Heart left ventricle (tissue), 16 donors: ENCODE measurements around the gene TEAD1. TPM values are rescaled to one million over a fixed set of nuclear protein-coding genes. Genes with fewer than 3 reads are reported as not detected.

Experiments used
- ATAC-seq, 4 donors: fragments of 200-7000 bp; cut with Tn5 transposase; one replicate each; pipeline ENCODE4 v1.9.1; 2020 to 2022; ENCODE audit warnings: moderate library complexity in 4 of 4, mild to moderate bottlenecking in 3 of 4, moderate number of reproducible peaks in 1 of 4
- DNase-seq, 5 donors: peaks; one replicate each; pipeline ENCODE4 v3.0.0-alpha.2; 2020
- H3K27ac ChIP-seq, 12 donors: fragments of 200-600 bp; sonication (generic) in 4 of 12; one replicate each; pipeline versions ENCODE4 v1.5.0 to v1.8.0; 2016 to 2022; ENCODE audit warnings: mild to moderate bottlenecking in 2 of 12
- H3K27me3 ChIP-seq, 9 donors: fragments of 200-600 bp; sonication (generic) in 2 of 9; one replicate each; pipeline versions ENCODE4 v1.5.1 to v1.8.0; 2016 to 2022; ENCODE audit warnings: mild to moderate bottlenecking in 3 of 9
- H3K36me3 ChIP-seq, 9 donors: fragments of 200-600 bp; sonication (generic) in 2 of 9; one replicate each; pipeline versions ENCODE4 v1.5.0 to v1.8.0; 2018 to 2022; ENCODE audit warnings: mild to moderate bottlenecking in 2 of 9
- H3K4me1 ChIP-seq, 12 donors: fragments of 200-600 bp; sonication (generic) in 4 of 12; one replicate each; pipeline versions ENCODE4 v1.5.0 to v1.8.0; 2016 to 2022; ENCODE audit warnings: mild to moderate bottlenecking in 3 of 12
- H3K4me3 ChIP-seq, 12 donors: fragments of 200-600 bp; sonication (generic) in 4 of 12; one replicate each; pipeline versions ENCODE4 v1.5.0 to v1.8.0; 2017 to 2022; ENCODE audit warnings: mild to moderate bottlenecking in 9 of 12, moderate library complexity in 4 of 12
- H3K9me3 ChIP-seq, 12 donors: fragments of 200-600 bp; sonication (generic) in 4 of 12; one replicate each; pipeline versions ENCODE4 v1.5.0 to v1.8.0; 2016 to 2022; ENCODE audit warnings: mild to moderate bottlenecking in 1 of 12
- CTCF ChIP-seq, 12 donors: fragments of 200-600 bp; sonication (generic) in 4 of 12; IDR thresholded peaks; one replicate each; pipeline versions ENCODE4 v1.5.0 to v1.8.0; 2018 to 2022; ENCODE audit warnings: antibody characterized with exemption in 12 of 12, mild to moderate bottlenecking in 5 of 12
- POLR2A ChIP-seq, 2 donors: fragments of 450-650 bp; IDR thresholded peaks; one replicate each; pipeline ENCODE4 v1.6.1; 2017; ENCODE audit warnings: antibody characterized with exemption in 2 of 2, mild to moderate bottlenecking in 2 of 2, moderate library complexity in 2 of 2
- whole genome bisulfite sequencing, 4 donors: extraction: QIAGEN DNeasy Blood & Tissue Kit in 2 of 4; methylation state at CpG; one replicate each; pipeline versions ENCODE4 v1.1.5 to v1.1.7; 2013 to 2018; 5-methylcytosine and 5-hydroxymethylcytosine counted together
- intact Hi-C, 10 donors: fragments of 100-400 bp; cut with DNase I; formaldehyde crosslinking; loops; one replicate each; pipeline versions ENCODE4 v1.11.1 to v1.14.2; 2022
- polyA plus RNA-seq, 2 donors: library from polyadenylated mRNA; stranded (reverse); fragments of 200-250 nt; gene quantifications; one replicate each; pipeline ENCODE4 v1.2.3, GENCODE V29; 2013
- total RNA-seq, 9 donors: library from RNA; depleted of rRNA in 2 of 9; stranded (reverse); fragments of >200 nt in 2 of 9; fragmentation: NEBNext Ultra II Directional in 3 of 9; extraction: Animal tissue kit (Norgen Biotek cat#: 25700) in 3 of 9; gene quantifications; one replicate each; pipeline versions ENCODE4 v1.1.0 to v1.2.4, GENCODE V29; 2016 to 2023
- donor health status: ischemic (EF 13 %, LVEDD 7.1; RV severe dilation, severe dysfunction).
- donor health status: healthy with polysubstance abuse.
- donor health status: DM: no; HTN: yes; CAD: no.
- donor health status: DM: no; HTN: no; CAD: no.
- donor health status: ischemic (EF 25% LVEDD 6.9; RV normal size, moderate dysfunction).
- donor health status: ischemic (EF 25% LVEDD 5.7; RV mildly dilated, moderate dysfunction).
- donor health status: healthy.
- donor health status: DM: yes; HTN: yes; CAD: no.
- donor health status: ischemic (EF 35%, LVEDD 5.7; RV mildly dilated, moderate dysfunction).
- donor health status: nonischemic (EF 11% LVEDD 7.7; RV severe dilation, severe dysfunction).
- donor health status: DM: yes; HTN: yes; CAD: no.
- donor health status: PGD.
- donor health status: ischemic (EF 29% LVEDD 5.4; RV normal size, mild dysfunction).
- donor health status: nonischemic (EF 23%, LVEDD 6.1; RV moderate dilation, normal function).

The TEAD1 gene
- total and polyA plus RNA-seq, 11 donors, result 14.4 to 161 (median 113) TPM

GRCh38 chr11:12628314-12628713 is 45.9 kb upstream of the TEAD1 start:
- DNase-seq (no peak), ATAC-seq (no peak)
- Histone ChIP-seq H3K4me3 (no peak overlapping the region), H3K27ac (no peak overlapping the region), H3K36me3 (no peaks in the 10 kb centered on the region), H3K4me1 (no peaks in the 10 kb centered on the region), H3K27me3 (no peaks in the 10 kb centered on the region), H3K9me3 (peaks cover 0 to 21% (median 12%) of the 10 kb centered on the region in 12 donors)
- TF ChIP-seq CTCF (IDR thresholded peaks at IDR 0.05) (no peak), POLR2A (IDR thresholded peaks at IDR 0.05) (no peak)
- WGBS, 4 donors, result 66 to 73% (median 69%) methylated on average over 4 of the region's 4 CpGs
- intact Hi-C loops, result no loop called here

DNA sequence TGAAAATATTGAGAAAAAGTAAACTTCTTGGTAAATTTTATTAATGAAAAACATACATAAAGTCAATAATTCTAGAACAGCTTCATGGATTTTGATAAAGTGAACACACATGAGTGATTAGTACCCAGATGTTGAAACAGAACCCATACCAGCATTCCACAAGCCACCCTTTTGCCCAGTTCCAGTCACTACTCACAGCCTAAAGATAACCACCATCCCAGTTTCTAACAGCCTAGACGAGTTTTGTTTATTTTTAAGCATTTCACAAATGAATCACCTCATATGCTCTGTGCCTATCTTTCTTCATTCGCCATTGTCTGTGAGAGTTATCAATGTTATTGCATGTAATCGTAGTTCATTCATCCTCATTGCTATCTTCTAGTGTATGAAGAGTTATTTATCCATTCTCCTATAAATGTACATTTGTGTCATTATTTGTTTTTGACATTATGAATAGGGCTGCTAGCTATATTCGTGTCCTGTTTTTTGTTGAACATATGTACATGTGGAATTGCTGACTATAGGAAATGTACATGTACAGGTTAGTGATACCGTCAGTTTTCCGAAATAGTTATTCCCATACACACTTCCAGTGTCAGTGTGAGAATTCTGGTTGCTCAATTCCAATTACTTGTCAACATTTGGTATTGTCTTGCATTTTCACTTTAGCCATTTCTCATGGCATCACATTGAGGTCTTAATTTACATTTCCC is 44.5 kb upstream of the TEAD1 start:
- Histone ChIP-seq H3K9me3 (peaks cover 0 to 7% (median under 1%) of the 10 kb centered on the region in 12 donors), H3K36me3 (no peaks in the 10 kb centered on the region), H3K4me3 (no peak overlapping the region), H3K27ac (no peak overlapping the region), H3K4me1 (no peaks in the 10 kb centered on the region), H3K27me3 (no peaks in the 10 kb centered on the region)
- WGBS, 4 donors, result 87 to 91% (median 88%) methylated on average over 6 of the region's 6 CpGs
- no peak for TF ChIP-seq POLR2A (IDR thresholded peaks at IDR 0.05)
- no peak for TF ChIP-seq CTCF (IDR thresholded peaks at IDR 0.05)
- no peak for ATAC-seq
- intact Hi-C loops, result no loop called here
- DNase-seq, result no peak

DNA sequence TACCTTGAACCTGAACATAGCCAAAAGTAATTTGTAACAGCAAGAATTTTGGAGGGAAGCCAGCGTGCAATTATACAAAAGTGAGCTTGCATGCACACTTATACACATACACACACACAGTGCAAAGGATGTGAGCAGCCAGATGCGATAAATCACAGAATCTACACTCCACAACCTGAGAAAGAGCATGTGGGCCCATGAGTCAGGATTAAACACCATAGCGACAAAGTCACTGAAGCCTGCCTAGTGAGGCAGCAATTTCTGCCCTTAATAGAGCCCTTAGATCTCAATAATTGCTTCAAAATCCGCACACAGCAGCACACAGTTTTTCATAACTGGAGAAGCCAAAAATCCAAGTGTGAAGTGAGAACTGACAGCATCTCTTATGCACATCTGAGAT is 42.6 kb upstream of the TEAD1 start:
- H3K4me3 ChIP-seq, result no peak overlapping the region
- no peak for DNase-seq
- intact Hi-C loops, result no loop called here

GRCh38 chr11:12634329-12634728 is 39.9 kb upstream of the TEAD1 start:
- no peaks in the 10 kb centered on the region for H3K4me1 ChIP-seq
- TF ChIP-seq CTCF (IDR thresholded peaks at IDR 0.05), result no peak
- no peak for TF ChIP-seq POLR2A (IDR thresholded peaks at IDR 0.05)
- no peaks in the 10 kb centered on the region for H3K27me3 ChIP-seq
- H3K36me3 ChIP-seq, result no peaks in the 10 kb centered on the region
- H3K9me3 ChIP-seq, result no peaks in the 10 kb centered on the region
- H3K27ac ChIP-seq, result no peak overlapping the region
- intact Hi-C loops, result no loop called here
- no peak for ATAC-seq
- DNase-seq, result no peak
- 97 to 100% (median 100%) methylated on average over 1 of the region's 1 CpG for WGBS, 4 donors
- H3K4me3 ChIP-seq, result no peak overlapping the region

More for the DNA sequence above, 42.6 kb upstream of the TEAD1 start:
- Histone ChIP-seq H3K9me3 (no peaks in the 10 kb centered on the region), H3K27me3 (no peaks in the 10 kb centered on the region), H3K36me3 (no peaks in the 10 kb centered on the region), H3K4me1 (no peaks in the 10 kb centered on the region), H3K27ac (no peak overlapping the region)
- 98 to 100% (median 98%) methylated on average over 4 of the region's 4 CpGs for WGBS, 4 donors
- ATAC-seq, result no peak
- no peak for TF ChIP-seq POLR2A (IDR thresholded peaks at IDR 0.05)
- TF ChIP-seq CTCF (IDR thresholded peaks at IDR 0.05), result no peak
